ENCODE measurements around the gene VPS33B.

Gene VPS33B

GRCh38 chr15:90987561-90988141, 34.7 kb downstream of the VPS33B start:
- ChIA-PET POLR2A (interaction anchor here (0.6 kb wide), 1 partner anchor 10 kb away, joined by 3 read pairs; no protein-coding TSS in a partner anchor), CTCF (interaction anchor here (1.0 to 1.4 kb wide), 4 partner anchors 17 to 57 kb away, joined by 3 to 7 read pairs (median 4); no protein-coding TSS in a partner anchor)
- Histone ChIP-seq H3K36me3 (ENCODE audit: control insufficient read depth in 4 of 4, insufficient read depth in 4 of 4, low read length in 3 of 4) (peaks cover 5 to 19% (median 11%) of the 10 kb centered on the region in 4 experiments), H3K27ac (ENCODE audit: insufficient read depth in 1 of 2, low read depth in 1 of 2, low read length in 2 of 2, poor library complexity in 1 of 2, severe bottlenecking in 2 of 2) (peak overlapping the region in 1 of 2 experiments; percentile 27), H3K4me1 (ENCODE audit: control extremely low read depth in 1 of 4, control insufficient read depth in 4 of 4, insufficient read depth in 4 of 4, low read length in 3 of 4) (peaks cover 10 to 40% (median 24%) of the 10 kb centered on the region in 4 experiments), H3K27me3 (replicated peaks in 2 of 5; ENCODE audit: control insufficient read depth in 4 of 5, insufficient read depth in 5 of 5, low read length in 4 of 5) (no peaks in the 10 kb centered on the region), H3K4me3 (ENCODE audit: control insufficient read depth in 1 of 7, extremely low read depth in 1 of 7, insufficient read depth in 4 of 7, low read depth in 2 of 7, low read length in 6 of 7) (peak overlapping the region in 2 of 7 experiments; percentile 59 to 63), H3K9me3 (ENCODE audit: control extremely low read depth in 1 of 5, control insufficient read depth in 4 of 5, insufficient read depth in 2 of 5, low read depth in 1 of 5, low read length in 4 of 5) (no peaks in the 10 kb centered on the region)
- DNase-seq = no peak
- 88% methylated on average over 1 of the region's 7 CpGs for WGBS (ENCODE audit: insufficient coverage)

GRCh38 chr15:90986790-90987507, 35.4 kb downstream of the VPS33B start:
- Histone ChIP-seq H3K4me3 (ENCODE audit: control insufficient read depth in 1 of 7, extremely low read depth in 1 of 7, insufficient read depth in 4 of 7, low read depth in 2 of 7, low read length in 6 of 7) (no peak overlapping the region), H3K4me1 (ENCODE audit: control extremely low read depth in 1 of 4, control insufficient read depth in 4 of 4, insufficient read depth in 4 of 4, low read length in 3 of 4) (peaks cover 10 to 35% (median 25%) of the 10 kb centered on the region in 4 experiments), H3K27ac (ENCODE audit: insufficient read depth in 1 of 2, low read depth in 1 of 2, low read length in 2 of 2, poor library complexity in 1 of 2, severe bottlenecking in 2 of 2) (no peak overlapping the region), H3K9me3 (ENCODE audit: control extremely low read depth in 1 of 5, control insufficient read depth in 4 of 5, insufficient read depth in 2 of 5, low read depth in 1 of 5, low read length in 4 of 5) (no peaks in the 10 kb centered on the region), H3K27me3 (replicated peaks in 2 of 5; ENCODE audit: control insufficient read depth in 4 of 5, insufficient read depth in 5 of 5, low read length in 4 of 5) (no peaks in the 10 kb centered on the region), H3K36me3 (ENCODE audit: control insufficient read depth in 4 of 4, insufficient read depth in 4 of 4, low read length in 3 of 4) (peaks cover 5 to 25% (median 13%) of the 10 kb centered on the region in 4 experiments)
- WGBS (ENCODE audit: insufficient coverage) = 95% methylated on average over 4 of the region's 11 CpGs
- POLR2A ChIA-PET = interaction anchor here (0.6 kb wide), 1 partner anchor 11 kb away, joined by 3 read pairs; no protein-coding TSS in a partner anchor
- no peak for DNase-seq
- CTCF ChIA-PET = interaction anchor here (1.2 to 1.4 kb wide), 3 partner anchors 16 to 56 kb away, joined by 3 to 4 read pairs (median 3); no protein-coding TSS in a partner anchor

- H3K27me3 ChIP-seq (replicated peaks in 2 of 5; ENCODE audit: control insufficient read depth in 4 of 5, insufficient read depth in 5 of 5, low read length in 4 of 5) = no peaks in the 10 kb centered on the region
- peak in 2 of 3 donors; percentile 48 to 56 for DNase-seq
- WGBS (ENCODE audit: insufficient coverage) = 93% methylated on average over 5 of the region's 5 CpGs
- no peaks in the 10 kb centered on the region for H3K9me3 ChIP-seq (ENCODE audit: control extremely low read depth in 1 of 5, control insufficient read depth in 4 of 5, insufficient read depth in 2 of 5, low read depth in 1 of 5, low read length in 4 of 5)
- no peak overlapping the region for H3K4me3 ChIP-seq (ENCODE audit: control insufficient read depth in 1 of 7, extremely low read depth in 1 of 7, insufficient read depth in 4 of 7, low read depth in 2 of 7, low read length in 6 of 7)
- CTCF ChIA-PET = interaction anchor here (2.7 kb wide), 1 partner anchor 26 kb away, joined by 11 read pairs; no protein-coding TSS in a partner anchor
- H3K36me3 ChIP-seq (ENCODE audit: control insufficient read depth in 4 of 4, insufficient read depth in 4 of 4, low read length in 3 of 4) = peaks cover 16 to 67% (median 44%) of the 10 kb centered on the region in 4 experiments
- H3K4me1 ChIP-seq (ENCODE audit: control extremely low read depth in 1 of 4, control insufficient read depth in 4 of 4, insufficient read depth in 4 of 4, low read length in 3 of 4) = peaks cover 0 to 7% (median 4%) of the 10 kb centered on the region in 4 experiments
- POLR2A ChIA-PET = no interaction called here
- H3K27ac ChIP-seq (ENCODE audit: insufficient read depth in 1 of 2, low read depth in 1 of 2, low read length in 2 of 2, poor library complexity in 1 of 2, severe bottlenecking in 2 of 2) = no peak overlapping the region
Observed at GRCh38 chr15:90982135-90982534, 40.3 kb downstream of the VPS33B start.

GRCh38 chr15:90981681-90982080, 40.7 kb downstream of the VPS33B start:
- Histone ChIP-seq H3K27ac (ENCODE audit: insufficient read depth in 1 of 2, low read depth in 1 of 2, low read length in 2 of 2, poor library complexity in 1 of 2, severe bottlenecking in 2 of 2) (no peak overlapping the region), H3K36me3 (ENCODE audit: control insufficient read depth in 4 of 4, insufficient read depth in 4 of 4, low read length in 3 of 4) (peaks cover 16 to 72% (median 46%) of the 10 kb centered on the region in 4 experiments), H3K27me3 (replicated peaks in 2 of 5; ENCODE audit: control insufficient read depth in 4 of 5, insufficient read depth in 5 of 5, low read length in 4 of 5) (no peaks in the 10 kb centered on the region), H3K4me1 (ENCODE audit: control extremely low read depth in 1 of 4, control insufficient read depth in 4 of 4, insufficient read depth in 4 of 4, low read length in 3 of 4) (peaks cover 0 to 2% (median under 1%) of the 10 kb centered on the region in 4 experiments), H3K4me3 (ENCODE audit: control insufficient read depth in 1 of 7, extremely low read depth in 1 of 7, insufficient read depth in 4 of 7, low read depth in 2 of 7, low read length in 6 of 7) (no peak overlapping the region), H3K9me3 (ENCODE audit: control extremely low read depth in 1 of 5, control insufficient read depth in 4 of 5, insufficient read depth in 2 of 5, low read depth in 1 of 5, low read length in 4 of 5) (no peaks in the 10 kb centered on the region)
- WGBS (ENCODE audit: insufficient coverage) = 92% methylated on average over 5 of the region's 6 CpGs
- DNase-seq = no peak
- ChIA-PET CTCF (interaction anchor here (0.5 to 3.3 kb wide), 3 partner anchors 20 to 543 kb away, joined by 3 to 11 read pairs (median 3); no protein-coding TSS in a partner anchor), POLR2A (no interaction called here)

- Histone ChIP-seq H3K36me3 (ENCODE audit: control insufficient read depth in 4 of 4, insufficient read depth in 4 of 4, low read length in 3 of 4) (peaks cover 20 to 87% (median 60%) of the 10 kb centered on the region in 4 experiments), H3K9me3 (ENCODE audit: control extremely low read depth in 1 of 5, control insufficient read depth in 4 of 5, insufficient read depth in 2 of 5, low read depth in 1 of 5, low read length in 4 of 5) (no peaks in the 10 kb centered on the region), H3K4me1 (ENCODE audit: control extremely low read depth in 1 of 4, control insufficient read depth in 4 of 4, insufficient read depth in 4 of 4, low read length in 3 of 4) (peaks cover 0 to 2% (median 0%) of the 10 kb centered on the region in 4 experiments), H3K27me3 (replicated peaks in 2 of 5; ENCODE audit: control insufficient read depth in 4 of 5, insufficient read depth in 5 of 5, low read length in 4 of 5) (no peaks in the 10 kb centered on the region), H3K4me3 (ENCODE audit: control insufficient read depth in 1 of 7, extremely low read depth in 1 of 7, insufficient read depth in 4 of 7, low read depth in 2 of 7, low read length in 6 of 7) (no peak overlapping the region), H3K27ac (ENCODE audit: insufficient read depth in 1 of 2, low read depth in 1 of 2, low read length in 2 of 2, poor library complexity in 1 of 2, severe bottlenecking in 2 of 2) (no peak overlapping the region)
- ChIA-PET CTCF (interaction anchor here (1.7 to 3.3 kb wide), 2 partner anchors 18 to 23 kb away, joined by 4 to 11 read pairs; no protein-coding TSS in a partner anchor), POLR2A (no interaction called here)
- WGBS (ENCODE audit: insufficient coverage) = no CpG with 5 or more reads among the region's 1 CpG
- no peak for DNase-seq
Observed at GRCh38 chr15:90979582-90979981, 42.8 kb downstream of the VPS33B start.

GRCh38 chr15:90974216-90974615, 48.2 kb downstream of the VPS33B start:
- Histone ChIP-seq H3K36me3 (ENCODE audit: control insufficient read depth in 4 of 4, insufficient read depth in 4 of 4, low read length in 3 of 4) (peaks cover 15 to 81% (median 59%) of the 10 kb centered on the region in 4 experiments), H3K27ac (ENCODE audit: insufficient read depth in 1 of 2, low read depth in 1 of 2, low read length in 2 of 2, poor library complexity in 1 of 2, severe bottlenecking in 2 of 2) (no peak overlapping the region), H3K4me3 (ENCODE audit: control insufficient read depth in 1 of 7, extremely low read depth in 1 of 7, insufficient read depth in 4 of 7, low read depth in 2 of 7, low read length in 6 of 7) (no peak overlapping the region), H3K27me3 (replicated peaks in 2 of 5; ENCODE audit: control insufficient read depth in 4 of 5, insufficient read depth in 5 of 5, low read length in 4 of 5) (no peaks in the 10 kb centered on the region), H3K4me1 (ENCODE audit: control extremely low read depth in 1 of 4, control insufficient read depth in 4 of 4, insufficient read depth in 4 of 4, low read length in 3 of 4) (no peaks in the 10 kb centered on the region), H3K9me3 (ENCODE audit: control extremely low read depth in 1 of 5, control insufficient read depth in 4 of 5, insufficient read depth in 2 of 5, low read depth in 1 of 5, low read length in 4 of 5) (no peaks in the 10 kb centered on the region)
- POLR2A ChIA-PET = no interaction called here
- CTCF ChIA-PET = no interaction called here
- WGBS (ENCODE audit: insufficient coverage) = 98% methylated on average over 19 of the region's 21 CpGs
- DNase-seq = no peak
